Right lobe of liver (tissue), 4 donors: ENCODE results near the gene SYNE3.

Experiments used
- POLR2A ChIP-seq: fragments of 450-650 bp; IDR thresholded peaks from one replicate; pipeline ENCODE4 v1.6.1; 2017; ENCODE audit warnings: antibody characterized with exemption, mild to moderate bottlenecking
- TF ChIP-seq, protein P1 (sequence below), 4 donors: fragments of 200-600 bp in 3 of 4; fragments of 450-650 bp in 1 of 4; IDR thresholded peaks; one replicate each; pipeline versions ENCODE4 v1.5.1 to v1.8.0; 2016 to 2022; ENCODE audit warnings: antibody characterized with exemption in 4 of 4, mild to moderate bottlenecking in 2 of 4
- donor health status: DM: no; HTN: no; CAD: no.
- donor health status: DM: no; HTN: no; CAD: no.
- donor health status: DM: no; HTN: yes; CAD: no.

- TF ChIP-seq, protein P1, sequence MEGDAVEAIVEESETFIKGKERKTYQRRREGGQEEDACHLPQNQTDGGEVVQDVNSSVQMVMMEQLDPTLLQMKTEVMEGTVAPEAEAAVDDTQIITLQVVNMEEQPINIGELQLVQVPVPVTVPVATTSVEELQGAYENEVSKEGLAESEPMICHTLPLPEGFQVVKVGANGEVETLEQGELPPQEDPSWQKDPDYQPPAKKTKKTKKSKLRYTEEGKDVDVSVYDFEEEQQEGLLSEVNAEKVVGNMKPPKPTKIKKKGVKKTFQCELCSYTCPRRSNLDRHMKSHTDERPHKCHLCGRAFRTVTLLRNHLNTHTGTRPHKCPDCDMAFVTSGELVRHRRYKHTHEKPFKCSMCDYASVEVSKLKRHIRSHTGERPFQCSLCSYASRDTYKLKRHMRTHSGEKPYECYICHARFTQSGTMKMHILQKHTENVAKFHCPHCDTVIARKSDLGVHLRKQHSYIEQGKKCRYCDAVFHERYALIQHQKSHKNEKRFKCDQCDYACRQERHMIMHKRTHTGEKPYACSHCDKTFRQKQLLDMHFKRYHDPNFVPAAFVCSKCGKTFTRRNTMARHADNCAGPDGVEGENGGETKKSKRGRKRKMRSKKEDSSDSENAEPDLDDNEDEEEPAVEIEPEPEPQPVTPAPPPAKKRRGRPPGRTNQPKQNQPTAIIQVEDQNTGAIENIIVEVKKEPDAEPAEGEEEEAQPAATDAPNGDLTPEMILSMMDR (IDR thresholded peaks at IDR 0.05), result no peak
- TF ChIP-seq POLR2A, result no peak
Measured at GRCh38 chr14:95480887-95481226, 35.6 kb downstream of the SYNE3 start.
